NCI-H2107 treated with DMSO at 0.1 percent for 48 hours (cell line): ENCODE data around the gene TBCA.
"Not testable (repeated sequence)": the region's sequence is repeated elsewhere in the genome, so short reads cannot be mapped to it uniquely, and the experiment has no call there.

Experiments
- DNase-seq: peaks from one replicate; lab custom pipeline; 2025; ENCODE audit not compliant: unreplicated experiment; lab: John Stamatoyannopoulos, UW

The TBCA gene

DNA sequence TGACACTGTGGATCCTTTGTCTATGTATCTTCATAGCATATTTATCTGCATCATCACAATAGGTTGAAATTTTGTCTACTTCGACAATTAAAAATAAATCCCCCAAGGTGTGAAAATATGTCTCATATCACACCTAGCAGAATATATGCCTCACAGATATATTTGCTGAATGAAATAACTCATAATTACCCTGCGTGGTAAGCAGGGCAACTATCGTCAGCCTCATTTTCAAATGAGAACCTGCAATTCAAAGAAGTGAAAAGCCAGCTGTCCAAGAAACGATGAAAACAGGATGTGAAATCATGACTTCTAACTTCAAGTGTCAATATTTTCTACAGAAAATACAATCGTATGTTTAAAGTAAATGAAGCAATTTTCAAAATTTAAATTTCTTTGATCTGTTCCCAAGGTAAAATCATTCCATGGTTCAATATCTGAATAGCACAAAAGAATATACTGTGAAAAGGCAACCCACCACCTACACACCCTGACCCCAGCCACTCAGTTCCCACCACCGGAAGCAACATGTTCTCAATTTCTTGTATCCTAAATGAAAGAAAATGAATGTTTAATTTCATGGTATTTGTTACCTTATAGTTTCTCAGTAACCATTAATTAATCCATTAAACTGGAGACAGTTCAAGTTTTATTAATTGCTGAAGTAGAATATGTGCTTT, 57.1 kb downstream of the TBCA start:
- DNase-seq, result no peak

DNA sequence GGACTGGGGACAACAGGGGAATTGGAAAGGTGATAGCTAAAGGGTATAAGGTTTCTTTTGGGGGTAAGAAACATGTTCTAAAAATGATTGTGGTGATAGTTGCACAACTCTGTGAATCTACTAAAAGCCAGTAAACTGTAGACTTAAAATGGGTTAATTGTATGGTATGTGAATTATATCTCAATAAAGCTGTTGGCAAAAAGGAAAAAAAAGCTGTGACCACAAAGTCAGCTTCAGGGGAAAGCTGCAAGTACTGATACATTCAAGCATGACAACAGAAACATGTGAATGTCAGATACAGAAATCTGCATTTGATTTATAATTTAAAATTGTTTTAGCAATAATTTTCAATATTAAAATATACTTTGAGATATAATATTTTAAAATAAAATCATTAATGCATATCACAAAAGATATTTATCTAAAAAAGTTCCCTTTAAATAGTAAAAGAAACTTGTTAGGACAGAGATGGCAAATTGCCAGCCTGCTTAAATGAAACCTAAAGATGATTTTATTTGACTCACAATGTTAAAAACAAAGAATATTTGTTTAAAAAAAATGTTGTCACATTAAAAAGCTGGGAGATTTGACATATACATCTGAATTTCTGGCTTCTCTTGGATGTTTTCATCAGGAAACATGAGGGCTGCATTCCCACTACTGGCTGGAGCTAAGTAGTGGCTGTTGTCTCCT, 66.0 kb downstream of the TBCA start:
- DNase-seq, result no peak

DNA sequence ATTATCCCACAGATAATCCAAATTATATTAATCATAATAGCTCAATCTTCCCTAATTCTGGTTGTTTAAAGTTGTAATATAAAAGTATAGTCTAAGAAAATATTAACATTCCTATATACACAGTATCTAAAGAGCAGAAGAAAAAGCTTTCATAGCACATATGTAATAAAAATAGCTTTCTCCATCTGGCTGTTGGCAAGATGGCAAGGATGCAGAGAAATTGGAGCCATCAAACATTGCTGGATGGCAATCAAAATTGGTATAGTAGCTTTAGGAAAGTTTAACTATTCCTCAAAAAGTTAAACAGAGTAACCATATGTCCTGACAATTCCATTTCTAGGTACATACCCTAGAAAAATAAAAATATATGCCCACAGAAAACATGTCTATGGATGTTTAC, 66.8 kb downstream of the TBCA start:
- no peak for DNase-seq

DNA sequence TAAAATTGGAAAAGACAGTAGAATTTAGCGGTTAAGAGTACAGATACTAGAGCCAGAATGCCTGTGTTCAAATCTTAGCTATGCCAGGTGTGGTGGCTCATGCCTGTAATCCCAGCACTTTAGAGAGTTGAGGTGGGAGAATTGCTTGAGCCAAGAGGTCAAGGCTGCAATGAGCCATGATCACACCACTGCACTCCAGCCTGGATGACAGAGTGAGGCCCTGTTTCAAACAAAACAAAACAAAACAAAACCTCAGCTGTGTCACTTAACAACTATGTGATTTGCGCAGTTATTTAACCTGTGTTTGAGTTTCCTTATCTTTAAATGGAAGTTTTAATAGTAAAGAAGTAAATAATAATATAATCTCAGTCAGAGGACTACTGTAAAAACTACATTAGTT, 68.3 kb downstream of the TBCA start:
- no peak for DNase-seq

DNA sequence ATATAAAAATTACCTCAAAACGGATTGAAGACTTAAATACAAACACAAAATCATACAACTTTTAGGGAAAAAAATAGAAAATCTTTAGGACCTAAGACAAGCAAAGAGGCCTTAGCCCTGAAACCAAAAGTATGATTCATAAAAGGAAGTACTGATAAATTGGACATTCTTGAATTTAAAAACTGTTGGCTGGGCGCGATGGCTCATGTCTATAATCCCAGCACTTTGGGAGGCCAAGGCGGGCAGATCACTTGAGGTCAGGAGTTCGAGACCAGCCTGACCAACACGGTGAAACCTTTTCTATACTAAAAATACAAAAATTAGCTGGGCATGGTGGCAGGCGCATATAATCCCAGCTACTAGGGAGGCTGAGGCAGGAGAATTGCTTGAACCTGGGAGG, 76.6 kb downstream of the TBCA start:
- DNase-seq, result not testable (repeated sequence)

DNA sequence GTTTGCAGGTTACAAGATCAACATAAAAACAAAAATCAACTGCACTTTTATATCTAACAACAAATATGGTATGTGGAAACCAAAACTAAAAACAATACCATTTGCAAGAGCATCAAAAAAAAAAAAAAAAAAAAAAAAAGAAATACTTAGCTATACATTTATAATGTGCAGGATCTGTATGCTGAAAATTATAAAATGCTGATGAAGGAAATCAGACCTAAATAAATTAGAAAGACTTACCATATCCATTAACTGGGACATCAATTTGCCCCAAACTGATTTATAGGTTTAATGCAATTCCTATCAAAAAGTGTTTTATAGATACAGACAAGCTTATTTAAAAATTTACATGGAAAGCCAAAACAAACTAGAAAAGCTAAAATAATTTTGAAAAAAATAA, 77.2 kb downstream of the TBCA start:
- no peak for DNase-seq

DNA sequence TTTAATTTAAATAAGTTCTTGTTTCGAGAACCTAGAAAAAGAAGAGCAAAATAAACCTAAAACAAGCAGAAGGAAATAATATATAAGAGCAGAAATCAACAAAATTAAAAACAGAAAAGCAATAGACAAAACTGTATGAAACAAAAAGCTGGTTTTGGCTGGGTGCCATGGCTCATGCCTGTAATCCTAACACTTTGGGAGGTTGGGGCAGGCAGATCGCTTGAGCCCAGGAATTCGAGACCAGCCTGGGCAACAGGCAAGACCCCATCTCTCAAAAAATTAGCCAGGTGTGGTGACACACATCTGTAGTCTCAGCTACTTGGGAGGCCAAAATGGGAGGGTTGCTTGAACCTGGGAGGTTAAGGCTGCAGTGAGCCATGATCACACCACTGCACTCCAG, 78.4 kb downstream of the TBCA start:
- no peak for DNase-seq

DNA sequence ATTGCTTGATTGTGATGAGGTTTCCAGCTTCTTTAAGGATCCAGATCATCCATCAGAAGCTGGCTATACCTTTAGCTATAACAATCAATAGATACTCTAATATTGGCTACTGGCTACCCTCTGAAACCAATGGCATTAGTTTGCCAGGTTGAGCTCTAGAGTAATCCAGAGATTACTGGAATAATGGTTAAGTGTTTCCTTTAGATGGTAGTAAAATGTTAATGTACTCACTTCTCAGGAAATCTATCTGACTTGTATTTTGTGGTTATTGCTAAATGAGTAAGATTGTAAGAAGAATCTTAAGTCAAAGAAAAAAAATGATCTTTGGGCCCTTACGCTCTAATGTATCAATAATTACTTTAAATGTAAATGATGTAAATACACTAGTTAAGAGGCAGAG, 80.0 kb downstream of the TBCA start:
- DNase-seq, result no peak

DNA sequence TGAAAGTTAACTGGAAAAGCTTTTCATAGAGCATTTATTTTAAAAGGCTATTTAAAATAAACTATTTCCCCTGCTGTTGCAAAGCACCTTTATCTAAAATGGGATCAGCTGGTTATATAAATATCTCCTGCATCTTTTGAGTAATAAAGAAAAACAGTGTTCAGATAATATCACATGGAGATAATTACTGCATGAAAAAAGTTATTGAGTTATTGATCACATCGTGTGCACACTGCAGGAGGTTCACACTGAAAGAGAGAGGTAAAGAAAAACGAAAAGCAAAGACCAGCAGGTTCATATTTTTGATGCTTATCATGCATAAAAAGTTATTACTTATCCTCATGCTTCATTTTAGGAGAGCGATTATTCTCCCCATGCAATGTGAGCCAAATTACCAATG, 82.2 kb downstream of the TBCA start:
- no peak for DNase-seq

DNA sequence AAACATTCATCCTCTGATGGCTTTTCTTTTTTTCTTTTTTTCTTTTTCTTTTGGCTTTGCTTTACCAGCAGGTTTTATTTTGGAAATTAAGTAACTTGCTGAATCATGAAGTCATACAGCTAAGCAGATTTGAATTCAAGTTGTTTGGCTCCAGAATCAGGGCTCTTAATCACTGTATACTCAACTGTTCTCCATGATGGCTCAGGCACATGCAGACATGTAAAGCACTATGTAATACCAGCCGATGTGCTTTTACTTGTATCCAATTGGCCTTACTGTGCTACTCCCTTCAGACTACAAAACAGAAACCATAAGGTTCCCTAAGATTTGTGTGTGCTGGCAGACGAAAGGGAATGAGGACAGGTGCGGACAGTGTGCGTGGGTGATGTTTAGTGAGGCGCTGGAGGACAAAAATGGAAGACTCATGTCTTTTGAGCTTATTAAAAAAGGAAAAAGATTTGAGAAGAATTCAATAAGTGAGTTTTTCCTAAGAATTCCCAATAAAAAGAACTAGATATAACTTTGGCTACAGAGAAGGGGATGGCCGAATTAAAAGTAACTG, 92.9 kb downstream of the TBCA start:
- DNase-seq, result no peak

DNA sequence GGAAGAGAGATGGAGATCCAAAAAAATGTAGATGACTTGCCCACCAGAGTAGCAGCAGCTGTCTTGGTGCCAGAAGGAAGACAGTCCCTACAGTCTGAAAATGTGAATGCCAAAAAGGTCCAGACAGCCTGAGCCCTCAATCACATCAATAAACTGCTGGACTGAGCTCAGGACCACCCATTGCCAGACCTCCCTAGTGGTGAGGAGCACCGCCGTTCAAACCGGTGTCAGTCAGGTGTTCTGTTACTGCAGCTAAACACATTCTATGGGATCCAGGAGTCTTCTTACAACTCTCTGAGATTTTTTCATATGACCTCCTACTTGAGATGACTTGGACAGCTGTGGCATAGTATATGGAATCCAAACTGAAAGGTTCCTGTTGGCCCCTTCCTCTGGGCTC, 105.6 kb downstream of the TBCA start:
- DNase-seq, result no peak

DNA sequence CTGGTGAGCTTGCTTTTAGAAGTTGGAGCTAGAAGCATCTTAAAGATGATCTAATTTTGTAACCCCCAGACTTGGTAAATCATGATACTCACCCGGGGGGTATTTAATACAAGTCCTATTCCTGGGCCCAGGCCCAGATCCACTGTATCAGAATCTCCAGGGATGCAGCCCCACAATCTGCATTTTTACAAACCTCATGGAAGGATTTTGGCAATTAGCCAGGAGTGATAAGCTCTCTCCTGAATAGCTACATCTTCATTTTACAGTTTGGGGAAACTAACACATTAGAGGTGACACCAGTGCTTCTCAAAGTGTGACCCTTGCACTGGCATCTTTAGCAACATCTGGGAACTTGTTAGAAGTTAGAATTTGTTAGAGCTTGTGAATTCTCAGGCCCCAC, 106.5 kb downstream of the TBCA start:
- no peak for DNase-seq

DNA sequence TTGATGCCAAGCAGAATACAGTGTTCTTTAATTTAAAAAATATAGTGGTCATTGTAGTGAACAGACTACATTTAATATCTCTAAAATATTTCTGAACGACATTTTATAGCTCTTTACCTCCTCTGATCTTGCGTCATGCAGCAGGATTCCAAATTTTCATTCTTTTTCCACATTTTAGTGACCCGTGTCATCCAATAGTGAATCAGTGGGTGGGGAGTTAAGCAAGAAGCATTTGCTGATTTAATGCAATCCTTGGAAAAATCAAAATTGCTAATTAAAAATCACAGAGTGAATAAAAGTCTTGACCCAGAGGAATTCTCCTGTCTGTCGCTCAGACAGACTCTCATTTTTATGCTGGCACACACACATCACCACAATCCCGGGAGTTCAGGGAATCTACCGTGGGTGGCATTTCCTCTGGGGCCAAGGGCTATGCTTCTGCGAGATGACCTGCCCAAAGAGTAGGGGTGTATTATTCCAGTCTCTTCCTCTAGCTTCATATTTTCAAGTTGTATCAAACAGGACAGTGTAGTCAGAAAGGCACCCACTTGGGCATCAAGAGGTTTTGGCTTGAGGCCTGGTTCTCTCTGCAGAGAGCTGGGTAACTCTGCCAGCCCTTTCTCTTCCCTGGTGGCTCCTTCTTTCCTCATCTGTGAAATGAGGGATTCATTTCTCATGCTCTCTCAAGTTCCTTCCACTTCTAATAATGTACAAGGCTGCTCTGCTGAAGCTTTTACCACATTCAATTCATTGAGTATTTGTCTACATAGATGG, 112.9 kb downstream of the TBCA start:
- DNase-seq, result no peak

DNA sequence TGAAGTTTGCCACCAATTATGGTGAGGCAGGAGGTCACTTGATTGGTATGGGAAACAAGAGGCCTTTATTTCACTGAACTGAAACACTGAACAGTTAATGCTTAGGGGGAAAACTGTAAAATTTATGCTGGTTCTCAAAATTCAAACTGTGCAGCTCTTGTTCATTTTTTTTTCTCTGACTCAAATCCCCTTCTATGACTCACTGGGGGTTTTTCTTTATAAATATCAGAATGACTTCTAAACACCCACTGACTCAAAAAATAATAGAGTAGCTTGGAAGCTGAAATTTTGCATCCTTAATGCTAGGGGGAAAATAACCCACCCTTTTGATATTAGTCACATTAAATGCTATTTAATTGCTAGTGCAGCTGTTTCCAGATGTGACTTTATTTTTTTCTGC, 113.5 kb downstream of the TBCA start:
- DNase-seq, result no peak

DNA sequence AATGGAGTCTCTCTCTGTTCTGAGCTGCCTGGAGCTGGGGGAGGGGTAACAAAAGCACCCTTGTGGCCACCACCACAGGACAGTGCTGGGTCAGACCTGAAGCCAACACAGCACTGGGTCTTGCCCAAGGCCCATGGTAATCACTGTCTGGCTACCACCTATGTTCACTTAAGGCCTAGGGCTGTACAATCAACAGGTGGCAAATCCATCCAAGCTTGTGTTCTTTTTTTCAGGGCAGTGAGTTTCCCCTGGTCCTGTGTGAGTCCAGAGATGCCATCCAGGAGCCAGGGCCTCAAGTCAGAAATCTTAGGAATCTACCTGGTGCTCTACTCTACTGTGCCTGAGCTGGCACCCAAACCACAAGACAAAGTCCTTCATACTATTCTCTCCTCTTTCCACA, 117.5 kb downstream of the TBCA start:
- DNase-seq, result no peak

DNA sequence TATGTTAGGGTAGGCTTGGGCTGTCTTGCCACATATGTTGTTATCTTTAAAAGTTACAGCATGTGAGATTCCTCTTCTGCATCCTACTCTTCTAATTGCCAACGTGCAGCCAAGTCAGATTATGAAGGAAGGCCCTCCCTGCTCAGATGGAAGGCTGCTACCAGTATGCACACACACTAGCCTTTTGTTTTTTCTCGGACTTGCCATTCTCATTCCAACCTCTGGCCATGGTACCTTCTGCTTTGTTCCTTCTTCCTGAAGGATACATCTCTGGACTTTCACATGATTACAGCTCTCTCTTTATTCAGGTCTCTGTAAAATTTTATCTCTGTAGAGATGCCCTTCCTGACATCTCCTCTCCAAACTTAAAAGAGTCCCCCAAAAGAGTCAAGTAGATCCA, 124.8 kb downstream of the TBCA start:
- no peak for DNase-seq

DNA sequence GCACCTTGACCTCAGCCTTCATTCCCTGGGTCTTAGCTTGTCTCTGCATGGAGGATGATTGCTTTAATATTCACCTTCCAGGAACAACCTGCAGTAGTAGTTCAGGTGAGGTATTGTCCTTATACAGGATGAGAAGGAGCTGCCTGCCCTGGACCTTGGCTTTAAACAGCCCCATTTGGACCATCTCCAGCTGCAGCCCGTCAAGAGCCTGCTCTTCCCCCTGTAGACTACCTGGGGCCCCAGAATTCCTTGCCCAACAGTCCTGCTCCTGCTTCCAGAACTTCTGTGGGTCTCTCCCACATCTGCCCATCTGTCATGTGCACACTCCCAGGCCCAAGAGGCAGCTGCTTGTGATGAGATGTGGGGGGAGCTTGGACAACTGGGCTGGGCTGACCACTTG, 125.5 kb downstream of the TBCA start:
- no peak for DNase-seq

DNA sequence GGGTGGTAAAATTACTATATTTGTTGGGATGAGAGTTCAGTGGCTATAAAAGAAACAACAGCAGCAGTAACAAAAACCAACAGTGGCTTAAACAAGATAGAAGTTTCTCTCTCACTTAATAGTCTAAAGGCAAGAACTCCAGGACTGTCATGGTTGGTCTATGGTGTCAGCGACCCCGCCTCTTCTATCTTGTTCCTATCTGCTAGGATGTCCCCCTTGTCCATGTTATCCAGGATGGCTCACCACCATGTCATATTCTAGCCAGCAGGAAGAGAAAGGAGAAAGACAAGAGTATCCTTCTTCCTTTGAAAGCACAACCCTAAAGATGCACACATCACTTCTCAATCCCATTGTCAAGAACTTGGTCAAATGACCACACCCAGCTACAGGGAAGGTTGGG, 126.4 kb downstream of the TBCA start:
- no peak for DNase-seq

DNA sequence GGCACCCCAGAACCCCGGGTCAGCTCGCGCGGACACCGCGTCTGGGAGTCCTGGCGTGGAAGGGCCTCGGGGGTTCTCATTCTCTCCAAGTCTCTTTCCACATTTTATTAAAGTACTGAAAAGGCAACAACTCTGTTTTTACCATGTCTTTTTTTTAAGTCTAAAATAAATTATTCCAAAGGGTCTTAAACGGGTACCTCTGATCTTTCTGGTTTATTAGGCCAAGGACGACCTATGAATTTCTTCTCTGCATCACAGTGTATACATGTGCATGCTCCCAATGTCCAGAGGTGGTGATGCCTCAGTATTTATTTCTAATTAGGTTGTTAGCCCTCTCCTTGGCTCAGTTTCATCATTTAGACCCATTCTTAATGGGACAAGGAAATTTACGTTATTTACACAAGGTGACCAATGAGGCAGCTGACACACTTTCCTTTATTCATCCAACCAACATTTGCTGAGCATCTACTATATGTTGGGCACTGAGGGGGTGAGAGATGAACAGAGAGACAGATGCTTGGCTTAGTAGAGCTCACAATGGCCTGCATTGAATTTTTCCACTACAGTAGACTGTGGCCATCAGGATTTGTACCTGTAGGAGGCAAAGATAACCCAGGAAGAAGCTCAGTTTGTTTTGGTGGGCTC, 130.0 kb downstream of the TBCA start:
- DNase-seq, result no peak

DNA sequence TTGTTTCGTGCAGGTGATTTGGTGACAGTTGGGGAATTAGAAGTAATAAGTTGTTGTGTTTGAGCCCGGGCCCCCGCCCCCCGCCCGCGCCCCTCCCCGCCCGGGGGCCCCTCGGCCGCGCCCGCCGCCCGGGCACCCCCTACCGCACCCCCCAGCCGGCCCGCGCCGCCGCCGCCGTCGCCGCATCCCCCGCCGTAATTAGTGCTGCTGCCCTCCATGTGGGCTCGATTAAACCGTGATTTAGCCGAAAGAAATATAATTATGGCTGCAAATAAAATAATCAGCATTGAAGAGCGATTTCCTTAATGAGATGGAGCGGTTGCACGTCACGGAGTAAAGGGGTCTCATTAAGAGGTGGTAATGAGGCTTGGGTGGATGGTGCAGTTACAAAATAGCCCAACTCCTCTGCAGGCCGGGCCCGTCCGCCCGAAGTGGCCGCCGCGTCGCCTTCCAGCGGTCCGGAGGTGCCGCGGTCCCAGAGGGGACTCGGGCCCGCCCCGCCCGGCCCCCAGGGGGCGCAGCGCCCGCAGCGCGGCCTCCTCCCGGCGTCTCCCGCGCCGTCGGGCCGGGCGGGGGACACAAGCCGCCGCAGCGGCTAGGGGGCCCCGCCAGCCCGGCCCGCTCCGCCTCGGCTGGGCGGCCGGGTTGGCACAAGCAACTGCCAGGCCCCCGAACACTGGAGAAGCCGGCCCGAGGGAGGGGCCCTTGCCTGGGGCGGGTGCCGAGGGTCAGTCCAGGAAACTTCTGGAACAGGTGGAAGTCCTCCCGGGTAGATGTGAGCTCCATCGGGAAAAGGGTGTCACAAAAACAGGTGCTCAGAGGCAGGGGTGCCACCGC, 130.8 kb downstream of the TBCA start:
- no peak for DNase-seq
